HCT116 (cell line): ENCODE measurements around the gene SGMS2. TPM values are rescaled to one million over a fixed set of nuclear protein-coding genes. Genes with fewer than 3 reads are reported as not detected.

Experiments used
- ATAC-seq: fragments of 200-7000 bp; cut with Tn5 transposase; 2 replicates; pipeline ENCODE4 v1.9.1; 2020; ENCODE audit warnings: mild to moderate bottlenecking, moderate library complexity
- BruUV-seq: library from RNA; stranded (reverse); fragments of 400-500 nt; replicated peaks from 2 replicates; lab custom pipeline; 2021; lab: Mats Ljungman, UMichigan
- CTCF ChIA-PET: fragments of 300-600 bp; sonication (Branson Sonifier 250); formaldehyde crosslinking; loops from one replicate; lab custom pipeline; 2021; ENCODE audit warnings: antibody characterized with exemption; lab: Charles Lee
- POLR2A ChIA-PET: fragments of 300-600, 350-600 bp; sonication (Branson Sonifier 250); formaldehyde crosslinking; loops from one replicate; lab custom pipeline; 2021; ENCODE audit warnings: antibody characterized with exemption; lab: Charles Lee
- RAD21 ChIA-PET, 2 experiments: fragments of 300-600 bp; sonication (Branson Sonifier 250); formaldehyde crosslinking; loops; one replicate each; lab custom pipeline; 2023; ENCODE audit warnings: low total read pairs in 2 of 2; ENCODE audit not compliant: uncharacterized antibody in 2 of 2, unreplicated experiment in 2 of 2, low non-redundant PET in 1 of 2; lab: Charles Lee
- DNase-seq: peaks from one replicate; pipeline ENCODE4 v3.0.0-alpha.2; 2010; ENCODE audit warnings: low read depth, low spot score
- H2AFZ ChIP-seq: fragments of 200-600 bp; shearing (Covaris generic), sonication (generic); 2 replicates; pipeline ENCODE4 v1.6.1; 2017; ENCODE audit warnings: low read depth, mixed run types, mixed read lengths, antibody characterized with exemption, low read length; ENCODE audit not compliant: poor library complexity, severe bottlenecking
- H3K27ac ChIP-seq: 2 replicates; pipeline ENCODE4 v1.5.1; 2012; ENCODE audit warnings: low read depth, low read length
- H3K27me3 ChIP-seq: fragments of 200-600 bp; sonication (generic); 2 replicates; pipeline ENCODE4 v1.6.1; 2016; ENCODE audit warnings: mixed run types, low read length, mixed read lengths; ENCODE audit not compliant: insufficient read depth
- H3K36me3 ChIP-seq, 2 experiments: fragments of 200-500 bp in 1 of 2; fragments of 200-600 bp in 1 of 2; sonication (Bioruptor generic) in 1 of 2; sonication (generic) in 1 of 2; 2 replicates each; pipeline versions ENCODE4 v1.5.1 to v1.6.1; 2014 to 2016; ENCODE audit warnings: low read length in 2 of 2, inconsistent platforms in 1 of 2, mixed read lengths in 1 of 2, mixed run types in 1 of 2; ENCODE audit not compliant: insufficient read depth in 2 of 2, control insufficient read depth in 1 of 2
- H3K4me1 ChIP-seq, 2 experiments: fragments of 200-600 bp in 1 of 2; sonication (generic) in 1 of 2; 2 replicates each; pipeline versions ENCODE4 v1.5.1 to v1.6.1; 2012 to 2017; ENCODE audit warnings: low read length in 2 of 2, inconsistent platforms in 1 of 2, mild to moderate bottlenecking in 1 of 2, mixed read lengths in 1 of 2, mixed run types in 1 of 2, moderate library complexity in 1 of 2; ENCODE audit not compliant: insufficient read depth in 2 of 2, control insufficient read depth in 1 of 2
- H3K4me2 ChIP-seq: fragments of 200-600 bp; sonication (generic); 2 replicates; pipeline ENCODE4 v1.6.1; 2017; ENCODE audit warnings: mixed run types, low read length, mixed read lengths
- H3K4me3 ChIP-seq, 2 experiments: fragments of 200-600 bp in 1 of 2; sonication (generic) in 1 of 2; replicated peaks in 1 of 2; 2 replicates each; pipeline ENCODE4 v1.5.1; 2011 to 2016; ENCODE audit warnings: low read length in 2 of 2, control low read depth in 1 of 2, low read depth in 1 of 2, mild to moderate bottlenecking in 1 of 2, mixed read lengths in 1 of 2, mixed run types in 1 of 2
- H3K79me2 ChIP-seq: fragments of 200-600 bp; sonication (generic); 2 replicates; pipeline ENCODE4 v1.6.1; 2017; ENCODE audit warnings: mild to moderate bottlenecking, mixed run types, low read length, moderate library complexity, mixed read lengths; ENCODE audit not compliant: insufficient read depth
- H3K9ac ChIP-seq: fragments of 200-600 bp; sonication (generic); 2 replicates; pipeline ENCODE4 v1.6.1; 2016; ENCODE audit warnings: low read length, mixed read lengths
- H3K9me2 ChIP-seq: fragments of 200-600 bp; sonication (generic), shearing (Covaris generic); 2 replicates; pipeline ENCODE4 v1.6.1; 2017; ENCODE audit warnings: mixed run types, mild to moderate bottlenecking, moderate library complexity; ENCODE audit not compliant: insufficient read depth
- H3K9me3 ChIP-seq, 2 experiments: fragments of 200-500 bp in 1 of 2; fragments of 200-600 bp in 1 of 2; sonication (Bioruptor generic) in 1 of 2; sonication (generic) in 1 of 2; 2 replicates each; pipeline ENCODE4 v1.6.1; 2014 to 2017; ENCODE audit warnings: low read length in 2 of 2, mixed read lengths in 2 of 2, inconsistent platforms in 1 of 2, low read depth in 1 of 2, mild to moderate bottlenecking in 1 of 2, mixed run types in 1 of 2, moderate library complexity in 1 of 2; ENCODE audit not compliant: control insufficient read depth in 1 of 2, insufficient read depth in 1 of 2
- H4K20me1 ChIP-seq: fragments of 200-600 bp; sonication (generic), shearing (Covaris generic); 2 replicates; pipeline ENCODE4 v1.6.1; 2017; ENCODE audit warnings: mixed run types, mild to moderate bottlenecking, moderate library complexity; ENCODE audit not compliant: insufficient read depth
- CBX3 ChIP-seq: IDR thresholded peaks from 2 replicates; pipeline ENCODE4 v1.6.1; 2012; ENCODE audit warnings: low read depth
- CEBPB ChIP-seq: IDR thresholded peaks from 2 replicates; pipeline ENCODE4 v1.6.1; 2012; ENCODE audit warnings: low read depth
- CTCF ChIP-seq, 3 experiments: fragments of 200-600 bp in 1 of 3; sonication (generic) in 1 of 3; IDR thresholded peaks in 2 of 3; conservative IDR thresholded peaks in 1 of 3; 2 replicates each; pipeline ENCODE4 v1.5.1; 2012 to 2017; ENCODE audit warnings: low read depth in 2 of 3, low read length in 2 of 3, antibody characterized with exemption in 1 of 3, borderline replicate concordance in 1 of 3, control low read depth in 1 of 3, mild to moderate bottlenecking in 1 of 3, mixed read lengths in 1 of 3, mixed run types in 1 of 3, moderate library complexity in 1 of 3; ENCODE audit not compliant: insufficient read depth in 1 of 3
- EGR1 ChIP-seq: IDR thresholded peaks from 2 replicates; pipeline ENCODE4 v1.6.1; 2012; ENCODE audit warnings: low read depth
- EZH2phosphoT487 ChIP-seq: fragments of 200-600 bp; IDR thresholded peaks from 2 replicates; pipeline ENCODE4 v1.6.1; 2018; ENCODE audit warnings: antibody characterized with exemption, borderline replicate concordance
- FOSL1 ChIP-seq: IDR thresholded peaks from 2 replicates; pipeline ENCODE4 v1.6.1; 2012; ENCODE audit warnings: low read depth
- JUND ChIP-seq: IDR thresholded peaks from 2 replicates; pipeline ENCODE4 v1.6.1; 2012
- POLR2A ChIP-seq: IDR thresholded peaks from 2 replicates; pipeline ENCODE4 v1.7.0; 2011; ENCODE audit warnings: borderline replicate concordance; ENCODE audit not compliant: insufficient read depth, insufficient read length; ENCODE audit errors: extremely low read depth
- SIN3A ChIP-seq: IDR thresholded peaks from 2 replicates; pipeline ENCODE4 v1.6.1; 2012; ENCODE audit warnings: low read depth
- SP1 ChIP-seq: IDR thresholded peaks from 2 replicates; pipeline ENCODE4 v1.6.1; 2012; ENCODE audit warnings: low read depth
- SRF ChIP-seq: IDR thresholded peaks from 2 replicates; pipeline ENCODE4 v1.6.1; 2012; ENCODE audit warnings: low read depth
- ZFX ChIP-seq: fragments of 450-650 bp; IDR thresholded peaks from 2 replicates; pipeline ENCODE4 v1.6.1; 2017
- intact Hi-C: fragments of 100-400 bp; cut with micrococcal nuclease; formaldehyde crosslinking; loops from 2 replicates; pipeline ENCODE4 v1.10.0; 2022
- total RNA-seq: library from RNA; stranded (reverse); gene quantifications from one replicate; pipeline ENCODE4 v1.2.1, GENCODE V29; 2021; ENCODE audit not compliant: unreplicated experiment
- TF ChIP-seq, protein P1 (sequence below): IDR thresholded peaks from 2 replicates; pipeline ENCODE4 v1.6.1; 2011; ENCODE audit warnings: mild to moderate bottlenecking, low read length, moderate library complexity; ENCODE audit not compliant: insufficient replicate concordance; ENCODE audit errors: extremely low read depth

The SGMS2 gene
- total RNA-seq, 1 experiment from 2014 or later: 36.6 TPM

GRCh38 chr4:107850438-107850837, 25.7 kb downstream of the SGMS2 start:
- RAD21 ChIA-PET: no interaction called here
- no TSS peak for BruUV-seq
- no peaks in the 10 kb centered on the region for H4K20me1 ChIP-seq
- no peaks in the 10 kb centered on the region for H3K27me3 ChIP-seq
- intact Hi-C loops: no loop called here
- ATAC-seq: no peak
- DNase-seq: no peak
- H3K9ac ChIP-seq: no peak overlapping the region
- no peak overlapping the region for H3K27ac ChIP-seq
- TF ChIP-seq ZFX (no peak), FOSL1 (no peak), EGR1 (no peak), EZH2phosphoT487 (no peak), POLR2A (no peak), CTCF (IDR thresholded peaks at IDR 0.05 in 2 of 3, conservative IDR thresholded peaks at IDR 0.05 in 1 of 3; ENCODE audit: borderline replicate concordance in 1 of 3, insufficient read depth in 1 of 3, low read depth in 2 of 3, low read length in 2 of 3) (no peak), SP1 (no peak), CEBPB (no peak), JUND (no peak), CBX3 (no peak), SRF (no peak), SIN3A (no peak)
- TF ChIP-seq, protein P1, sequence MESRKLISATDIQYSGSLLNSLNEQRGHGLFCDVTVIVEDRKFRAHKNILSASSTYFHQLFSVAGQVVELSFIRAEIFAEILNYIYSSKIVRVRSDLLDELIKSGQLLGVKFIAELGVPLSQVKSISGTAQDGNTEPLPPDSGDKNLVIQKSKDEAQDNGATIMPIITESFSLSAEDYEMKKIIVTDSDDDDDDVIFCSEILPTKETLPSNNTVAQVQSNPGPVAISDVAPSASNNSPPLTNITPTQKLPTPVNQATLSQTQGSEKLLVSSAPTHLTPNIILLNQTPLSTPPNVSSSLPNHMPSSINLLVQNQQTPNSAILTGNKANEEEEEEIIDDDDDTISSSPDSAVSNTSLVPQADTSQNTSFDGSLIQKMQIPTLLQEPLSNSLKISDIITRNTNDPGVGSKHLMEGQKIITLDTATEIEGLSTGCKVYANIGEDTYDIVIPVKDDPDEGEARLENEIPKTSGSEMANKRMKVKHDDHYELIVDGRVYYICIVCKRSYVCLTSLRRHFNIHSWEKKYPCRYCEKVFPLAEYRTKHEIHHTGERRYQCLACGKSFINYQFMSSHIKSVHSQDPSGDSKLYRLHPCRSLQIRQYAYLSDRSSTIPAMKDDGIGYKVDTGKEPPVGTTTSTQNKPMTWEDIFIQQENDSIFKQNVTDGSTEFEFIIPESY: no peak
- no peak overlapping the region for H3K4me2 ChIP-seq
- H3K4me1 ChIP-seq: peaks cover 22 to 24% of the 10 kb centered on the region in 2 experiments
- H3K36me3 ChIP-seq: no peaks in the 10 kb centered on the region
- no peaks in the 10 kb centered on the region for H3K9me2 ChIP-seq
- H2AFZ ChIP-seq: no peak overlapping the region
- H3K4me3 ChIP-seq: no peak overlapping the region
- POLR2A ChIA-PET: no interaction called here
- H3K9me3 ChIP-seq: peaks cover 4 to 5% of the 10 kb centered on the region in 2 experiments; a peak in 1 of 4 replicates
- CTCF ChIA-PET: no interaction called here
- H3K79me2 ChIP-seq: peaks cover 38% of the 10 kb centered on the region
